Measurements from ENCODE around the gene NR6A1.

Gene NR6A1

DNA sequence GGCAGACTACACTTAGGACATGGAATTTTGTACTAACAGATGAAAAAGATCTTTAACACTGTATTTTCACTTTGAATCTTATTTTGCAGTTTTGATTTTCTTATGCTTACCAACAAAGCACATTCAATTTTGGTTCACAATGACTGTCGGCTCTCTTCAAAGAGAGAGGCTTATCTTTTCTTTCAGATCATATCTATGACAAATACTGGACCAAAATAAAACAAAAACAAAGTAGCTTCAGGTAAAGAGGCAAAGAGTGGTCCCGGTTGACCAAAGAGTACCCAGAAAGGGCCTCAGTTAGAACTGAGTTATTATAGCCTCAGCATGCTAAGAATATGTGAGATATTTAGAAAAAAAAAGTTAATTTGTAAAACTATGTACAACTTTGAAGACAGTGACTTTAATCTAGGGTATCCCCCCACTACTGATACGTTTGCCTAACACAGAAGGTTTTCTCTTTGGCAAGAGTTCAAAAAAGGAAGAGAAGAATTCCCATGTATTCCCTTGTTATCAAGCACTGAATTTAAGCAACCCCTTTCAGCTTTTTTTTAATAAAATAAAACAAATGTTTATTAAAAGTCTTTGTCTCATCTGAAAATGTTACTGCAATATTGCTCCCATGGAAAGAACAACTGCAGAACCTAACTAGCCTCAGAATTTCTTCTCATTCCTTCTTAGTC is 50.5 kb downstream of the NR6A1 start:
- no peak for DNase-seq (ENCODE audit: low read depth)
- TF ChIP-seq, protein P1, sequence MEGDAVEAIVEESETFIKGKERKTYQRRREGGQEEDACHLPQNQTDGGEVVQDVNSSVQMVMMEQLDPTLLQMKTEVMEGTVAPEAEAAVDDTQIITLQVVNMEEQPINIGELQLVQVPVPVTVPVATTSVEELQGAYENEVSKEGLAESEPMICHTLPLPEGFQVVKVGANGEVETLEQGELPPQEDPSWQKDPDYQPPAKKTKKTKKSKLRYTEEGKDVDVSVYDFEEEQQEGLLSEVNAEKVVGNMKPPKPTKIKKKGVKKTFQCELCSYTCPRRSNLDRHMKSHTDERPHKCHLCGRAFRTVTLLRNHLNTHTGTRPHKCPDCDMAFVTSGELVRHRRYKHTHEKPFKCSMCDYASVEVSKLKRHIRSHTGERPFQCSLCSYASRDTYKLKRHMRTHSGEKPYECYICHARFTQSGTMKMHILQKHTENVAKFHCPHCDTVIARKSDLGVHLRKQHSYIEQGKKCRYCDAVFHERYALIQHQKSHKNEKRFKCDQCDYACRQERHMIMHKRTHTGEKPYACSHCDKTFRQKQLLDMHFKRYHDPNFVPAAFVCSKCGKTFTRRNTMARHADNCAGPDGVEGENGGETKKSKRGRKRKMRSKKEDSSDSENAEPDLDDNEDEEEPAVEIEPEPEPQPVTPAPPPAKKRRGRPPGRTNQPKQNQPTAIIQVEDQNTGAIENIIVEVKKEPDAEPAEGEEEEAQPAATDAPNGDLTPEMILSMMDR (IDR thresholded peaks at IDR 0.05; ENCODE audit: control insufficient read depth, insufficient read depth, low read depth, low read length, missing control alignments): no peak
- H3K4me3 ChIP-seq (ENCODE audit: control insufficient read depth, low read depth, low read length): no peak overlapping the region

DNA sequence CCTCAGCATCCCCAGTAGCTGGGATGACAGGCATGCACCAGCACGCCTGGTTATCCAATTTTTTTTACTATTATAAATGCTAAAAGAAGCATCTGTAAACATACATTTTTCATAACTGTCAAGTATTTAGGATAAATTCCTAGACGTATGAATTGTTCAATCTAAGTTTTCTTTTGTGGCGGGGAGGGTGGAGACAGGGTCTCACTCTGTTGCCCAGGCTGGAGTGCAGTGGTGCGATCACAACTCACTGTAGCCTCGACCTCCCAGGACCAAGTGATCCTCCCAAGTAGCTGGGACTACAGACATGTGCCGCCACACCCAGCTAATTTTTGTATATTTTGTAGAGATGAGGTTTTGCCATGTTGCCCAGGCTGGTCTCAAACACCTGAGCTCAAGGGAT is 52.2 kb downstream of the NR6A1 start:
- DNase-seq (ENCODE audit: low read depth): no peak
- TF ChIP-seq, protein P1 (IDR thresholded peaks at IDR 0.05; ENCODE audit: control insufficient read depth, insufficient read depth, low read depth, low read length, missing control alignments): no peak
- no peak overlapping the region for H3K4me3 ChIP-seq (ENCODE audit: control insufficient read depth, low read depth, low read length)

DNA sequence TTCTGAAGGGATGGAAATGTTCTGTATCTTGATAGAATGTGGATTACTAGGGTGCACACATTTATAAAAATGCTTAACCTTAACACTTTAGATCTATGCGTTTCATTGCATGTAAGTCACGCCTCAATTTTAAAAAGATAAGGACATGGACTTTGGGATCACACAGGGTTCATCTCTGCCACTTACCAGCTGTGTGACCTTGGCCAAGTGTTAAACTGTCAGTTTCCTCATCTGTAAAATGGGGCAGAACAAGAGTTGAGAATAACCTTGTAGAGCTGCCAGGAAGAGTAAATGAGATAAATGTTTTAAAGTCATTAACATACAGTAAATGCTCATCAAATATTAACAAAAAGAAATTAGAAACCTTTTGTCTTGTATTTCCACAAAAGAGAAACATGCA is 53.5 kb downstream of the NR6A1 start:
- no peak overlapping the region for H3K4me3 ChIP-seq (ENCODE audit: control insufficient read depth, low read depth, low read length)
- TF ChIP-seq, protein P1 (IDR thresholded peaks at IDR 0.05; ENCODE audit: control insufficient read depth, insufficient read depth, low read depth, low read length, missing control alignments): no peak
- no peak for DNase-seq (ENCODE audit: low read depth)

DNA sequence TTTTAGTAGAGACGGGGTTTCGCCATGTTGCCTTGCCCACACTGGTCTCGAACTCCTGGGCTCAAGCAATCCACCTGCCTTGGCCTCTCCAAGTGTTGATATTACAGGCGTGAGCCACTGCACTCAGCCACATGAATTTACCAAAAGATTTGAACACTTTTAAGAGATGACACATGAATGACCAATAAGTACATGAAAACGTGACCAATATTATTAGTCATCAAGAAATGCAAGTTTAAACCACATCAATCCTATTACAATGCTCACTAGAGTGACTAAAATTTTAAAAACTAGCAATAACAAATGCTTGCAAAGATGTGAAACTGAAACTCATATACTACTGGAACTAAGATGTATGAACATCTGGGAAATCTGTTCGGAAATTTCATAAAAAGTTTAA is 54.3 kb downstream of the NR6A1 start:
- no peak for DNase-seq (ENCODE audit: low read depth)
- TF ChIP-seq, protein P1 (IDR thresholded peaks at IDR 0.05; ENCODE audit: control insufficient read depth, insufficient read depth, low read depth, low read length, missing control alignments): no peak

DNA sequence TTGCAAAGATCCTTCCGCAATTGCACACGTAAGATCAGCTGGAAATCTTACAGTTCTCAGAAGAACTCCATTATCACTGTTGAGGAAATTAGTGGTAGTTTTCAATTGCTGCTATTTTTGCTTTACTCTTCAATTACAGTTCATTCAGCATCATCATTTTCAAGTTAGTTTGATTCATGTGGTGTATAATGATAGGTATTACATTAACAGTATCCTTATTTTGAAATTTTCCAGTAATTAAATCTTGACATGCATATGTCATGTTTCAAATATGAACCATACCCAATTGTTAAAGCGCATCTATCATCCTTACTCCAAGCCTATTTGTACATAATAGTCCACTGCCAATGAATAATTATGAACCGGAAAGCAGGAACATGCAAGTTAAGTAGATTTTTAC is 60.3 kb downstream of the NR6A1 start:
- TF ChIP-seq, protein P1 (IDR thresholded peaks at IDR 0.05; ENCODE audit: control insufficient read depth, insufficient read depth, low read depth, low read length, missing control alignments): no peak
- DNase-seq (ENCODE audit: low read depth): no peak
- no peak overlapping the region for H3K4me3 ChIP-seq (ENCODE audit: control insufficient read depth, low read depth, low read length)

More for the DNA sequence above, 54.3 kb downstream of the NR6A1 start:
- H3K4me3 ChIP-seq (ENCODE audit: control insufficient read depth, low read depth, low read length): no peak overlapping the region

DNA sequence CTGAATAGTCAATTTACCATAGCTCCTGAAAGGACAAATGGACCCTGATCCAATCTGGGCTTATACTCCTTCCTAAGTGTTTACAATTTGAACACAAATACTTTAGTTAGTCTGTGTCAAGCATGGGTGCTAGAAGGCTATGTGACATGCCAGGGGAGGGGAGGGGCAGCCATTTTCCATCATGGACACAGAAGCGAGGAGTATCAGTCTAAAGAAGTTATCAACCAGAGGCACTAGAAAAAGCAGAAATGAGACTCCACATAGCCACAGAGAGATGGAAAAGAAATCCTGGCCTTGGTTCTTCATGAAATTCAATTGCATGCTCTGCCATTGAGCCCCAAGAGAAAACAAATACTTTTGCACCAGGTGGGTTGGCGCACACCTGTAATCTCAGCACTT is 61.8 kb downstream of the NR6A1 start:
- TF ChIP-seq, protein P1 (IDR thresholded peaks at IDR 0.05; ENCODE audit: control insufficient read depth, insufficient read depth, low read depth, low read length, missing control alignments): no peak
- no peak for DNase-seq (ENCODE audit: low read depth)
- no peak overlapping the region for H3K4me3 ChIP-seq (ENCODE audit: control insufficient read depth, low read depth, low read length)
